Measurements from ENCODE around the gene AKNAD1.
"Not testable (repeated sequence)": the region's sequence is repeated elsewhere in the genome, so short reads cannot be mapped to it uniquely, and the experiment has no call there.

DNA sequence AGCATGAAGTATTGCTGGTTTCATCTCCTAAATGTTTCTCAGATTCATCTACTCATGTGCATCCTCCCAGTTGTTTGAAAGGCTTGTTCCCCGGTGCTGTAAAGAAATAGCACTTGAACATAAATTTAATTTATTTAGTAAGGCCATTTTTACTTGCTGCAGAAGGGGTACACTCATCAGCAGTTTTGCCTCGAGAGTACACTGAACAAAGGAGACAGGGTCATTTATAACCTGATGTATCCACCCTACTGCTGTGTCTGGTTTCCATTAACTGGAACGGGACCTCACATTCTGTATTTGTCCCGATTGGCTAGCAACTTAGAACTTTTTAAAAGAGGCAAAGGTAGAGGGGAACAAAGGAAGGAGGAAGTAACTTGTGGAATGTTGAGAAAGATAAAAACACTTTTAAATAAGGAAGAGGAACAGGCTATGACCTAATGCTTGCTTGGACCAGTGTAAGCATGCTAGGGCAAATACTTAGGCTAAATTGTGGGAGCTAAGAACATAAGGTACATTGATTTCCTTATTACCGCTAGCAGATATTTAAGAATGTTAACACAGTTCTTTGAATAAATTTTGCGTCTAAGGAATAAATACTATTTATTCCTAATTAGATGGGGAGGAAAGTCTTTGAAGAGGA lies 32.2 kb upstream of the AKNAD1 start:
- TF ChIP-seq TOX (CRISPR knock-in tag; IDR thresholded peaks at IDR 0.05; ENCODE audit: borderline replicate concordance); ZNF70 (CRISPR knock-in tag; IDR thresholded peaks at IDR 0.05); GLIS3 (CRISPR knock-in tag; IDR thresholded peaks at IDR 0.05); BACH2 (CRISPR knock-in tag; IDR thresholded peaks at IDR 0.05; ENCODE audit: borderline replicate concordance); RARB (CRISPR knock-in tag; IDR thresholded peaks at IDR 0.05); ZFP3 (CRISPR knock-in tag; IDR thresholded peaks at IDR 0.05): not testable (repeated sequence)
- TF ChIP-seq, protein P1, sequence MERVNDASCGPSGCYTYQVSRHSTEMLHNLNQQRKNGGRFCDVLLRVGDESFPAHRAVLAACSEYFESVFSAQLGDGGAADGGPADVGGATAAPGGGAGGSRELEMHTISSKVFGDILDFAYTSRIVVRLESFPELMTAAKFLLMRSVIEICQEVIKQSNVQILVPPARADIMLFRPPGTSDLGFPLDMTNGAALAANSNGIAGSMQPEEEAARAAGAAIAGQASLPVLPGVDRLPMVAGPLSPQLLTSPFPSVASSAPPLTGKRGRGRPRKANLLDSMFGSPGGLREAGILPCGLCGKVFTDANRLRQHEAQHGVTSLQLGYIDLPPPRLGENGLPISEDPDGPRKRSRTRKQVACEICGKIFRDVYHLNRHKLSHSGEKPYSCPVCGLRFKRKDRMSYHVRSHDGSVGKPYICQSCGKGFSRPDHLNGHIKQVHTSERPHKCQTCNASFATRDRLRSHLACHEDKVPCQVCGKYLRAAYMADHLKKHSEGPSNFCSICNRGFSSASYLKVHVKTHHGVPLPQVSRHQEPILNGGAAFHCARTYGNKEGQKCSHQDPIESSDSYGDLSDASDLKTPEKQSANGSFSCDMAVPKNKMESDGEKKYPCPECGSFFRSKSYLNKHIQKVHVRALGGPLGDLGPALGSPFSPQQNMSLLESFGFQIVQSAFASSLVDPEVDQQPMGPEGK (CRISPR knock-in tag; IDR thresholded peaks at IDR 0.05; ENCODE audit: borderline replicate concordance) = not testable (repeated sequence)
- TF ChIP-seq, protein P2, sequence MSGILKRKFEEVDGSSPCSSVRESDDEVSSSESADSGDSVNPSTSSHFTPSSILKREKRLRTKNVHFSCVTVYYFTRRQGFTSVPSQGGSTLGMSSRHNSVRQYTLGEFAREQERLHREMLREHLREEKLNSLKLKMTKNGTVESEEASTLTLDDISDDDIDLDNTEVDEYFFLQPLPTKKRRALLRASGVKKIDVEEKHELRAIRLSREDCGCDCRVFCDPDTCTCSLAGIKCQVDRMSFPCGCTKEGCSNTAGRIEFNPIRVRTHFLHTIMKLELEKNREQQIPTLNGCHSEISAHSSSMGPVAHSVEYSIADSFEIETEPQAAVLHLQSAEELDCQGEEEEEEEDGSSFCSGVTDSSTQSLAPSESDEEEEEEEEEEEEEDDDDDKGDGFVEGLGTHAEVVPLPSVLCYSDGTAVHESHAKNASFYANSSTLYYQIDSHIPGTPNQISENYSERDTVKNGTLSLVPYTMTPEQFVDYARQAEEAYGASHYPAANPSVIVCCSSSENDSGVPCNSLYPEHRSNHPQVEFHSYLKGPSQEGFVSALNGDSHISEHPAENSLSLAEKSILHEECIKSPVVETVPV (CRISPR knock-in tag; IDR thresholded peaks at IDR 0.05) = not testable (repeated sequence)
